ENCODE measurements around the gene COLQ.
"Not testable (repeated sequence)": the region's sequence is repeated elsewhere in the genome, so short reads cannot be mapped to it uniquely, and the experiment has no call there.

The COLQ gene

DNA sequence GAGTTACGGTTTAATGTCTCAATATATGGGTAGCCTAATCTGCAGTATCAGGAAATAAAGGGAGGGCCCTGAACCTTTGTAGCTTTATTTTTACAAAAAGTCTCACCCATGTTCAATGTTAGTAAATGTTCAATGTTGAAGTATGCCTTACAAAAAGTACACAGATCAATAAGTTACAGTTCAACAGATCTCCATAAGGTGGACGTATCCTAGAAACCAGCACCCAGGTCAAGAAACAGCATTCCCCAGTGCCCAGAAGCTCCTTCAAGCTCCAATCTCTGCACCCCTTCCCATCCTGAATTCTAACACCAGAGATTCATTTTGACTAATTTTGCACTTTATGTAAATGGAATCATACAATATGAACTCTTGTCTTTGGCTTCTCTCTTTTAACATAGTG is 31.3 kb downstream of the COLQ start:
- DNase-seq (ENCODE audit: low read depth) = no peak

DNA sequence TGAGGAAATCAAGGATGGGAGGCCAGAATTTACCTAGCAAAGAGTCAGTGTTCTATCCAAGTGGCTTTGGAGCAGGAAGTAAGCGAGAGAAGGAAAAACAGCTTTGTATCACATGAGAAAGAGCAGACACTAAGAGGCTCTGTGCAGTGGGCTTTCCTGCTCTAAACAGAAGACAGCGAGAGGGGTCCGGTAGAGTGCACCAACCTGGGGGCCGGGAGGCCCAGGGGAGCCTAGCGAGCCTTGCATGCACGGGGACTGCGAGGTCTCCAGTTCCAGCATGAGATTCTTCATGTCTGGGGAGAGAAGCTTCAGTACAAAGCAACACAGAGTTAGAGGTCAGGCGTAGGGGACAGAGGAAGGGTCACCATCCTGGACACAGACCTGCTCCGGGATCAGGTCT is 33.5 kb downstream of the COLQ start:
- DNase-seq (ENCODE audit: low read depth) = no peak

DNA sequence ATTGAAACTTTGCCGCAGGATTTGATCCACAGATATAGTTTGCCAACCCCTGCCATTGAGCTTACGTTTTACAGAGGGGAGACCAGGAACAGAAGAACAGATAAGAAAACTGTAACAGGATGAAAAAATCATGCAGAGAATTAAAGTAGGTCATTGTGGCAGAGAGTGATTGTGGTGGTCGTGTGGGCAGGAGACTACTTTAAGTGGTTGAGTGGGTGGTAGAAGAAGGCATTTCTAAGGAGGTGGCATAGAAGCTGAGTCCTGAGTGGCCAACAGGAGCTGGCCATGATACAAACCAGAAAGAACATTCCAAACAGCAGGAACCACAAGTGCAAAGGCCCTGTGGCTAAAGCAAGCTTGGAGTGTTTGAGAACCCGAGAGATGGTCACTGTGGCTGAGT is 34.5 kb downstream of the COLQ start:
- DNase-seq (ENCODE audit: low read depth) = no peak

DNA sequence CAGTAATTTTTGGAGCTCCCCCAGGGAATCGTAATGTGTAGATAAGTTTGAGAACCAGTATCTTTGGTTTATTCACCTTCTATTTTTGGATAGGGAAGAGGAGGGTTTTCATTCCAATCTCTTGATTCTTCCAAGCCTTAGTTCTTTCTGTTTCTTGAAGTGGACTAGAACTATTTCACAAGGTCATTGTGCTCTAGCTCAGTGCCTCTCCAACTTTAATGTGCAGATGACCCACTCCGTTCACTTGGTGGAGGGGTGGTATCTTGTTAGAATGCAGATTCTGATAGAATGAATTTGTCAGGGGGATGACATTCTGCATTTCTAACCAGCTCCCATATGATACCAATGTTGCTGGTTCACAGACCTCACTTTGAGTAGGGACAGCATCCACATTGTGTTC is 35.5 kb downstream of the COLQ start:
- DNase-seq (ENCODE audit: low read depth) = no peak

DNA sequence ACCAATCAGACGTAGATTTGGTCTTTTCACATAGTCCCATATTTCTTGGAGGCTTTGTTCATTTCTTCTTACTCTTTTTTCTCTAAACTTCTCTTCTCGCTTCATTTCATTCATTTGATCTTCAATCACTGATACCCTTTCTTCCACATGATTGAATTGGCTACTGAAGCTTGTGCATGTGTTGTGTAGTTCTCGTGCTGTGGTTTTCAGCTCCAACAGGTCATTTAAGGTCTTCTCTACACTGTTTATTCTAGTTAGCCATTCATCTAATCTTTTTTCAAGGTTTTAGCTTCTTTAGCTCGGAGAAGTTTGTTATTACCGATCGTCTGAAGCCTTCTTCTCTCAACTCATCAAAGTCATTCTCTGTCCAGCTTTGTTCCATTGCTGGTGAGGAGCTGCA is 37.0 kb downstream of the COLQ start:
- DNase-seq (ENCODE audit: low read depth) = not testable (repeated sequence)

DNA sequence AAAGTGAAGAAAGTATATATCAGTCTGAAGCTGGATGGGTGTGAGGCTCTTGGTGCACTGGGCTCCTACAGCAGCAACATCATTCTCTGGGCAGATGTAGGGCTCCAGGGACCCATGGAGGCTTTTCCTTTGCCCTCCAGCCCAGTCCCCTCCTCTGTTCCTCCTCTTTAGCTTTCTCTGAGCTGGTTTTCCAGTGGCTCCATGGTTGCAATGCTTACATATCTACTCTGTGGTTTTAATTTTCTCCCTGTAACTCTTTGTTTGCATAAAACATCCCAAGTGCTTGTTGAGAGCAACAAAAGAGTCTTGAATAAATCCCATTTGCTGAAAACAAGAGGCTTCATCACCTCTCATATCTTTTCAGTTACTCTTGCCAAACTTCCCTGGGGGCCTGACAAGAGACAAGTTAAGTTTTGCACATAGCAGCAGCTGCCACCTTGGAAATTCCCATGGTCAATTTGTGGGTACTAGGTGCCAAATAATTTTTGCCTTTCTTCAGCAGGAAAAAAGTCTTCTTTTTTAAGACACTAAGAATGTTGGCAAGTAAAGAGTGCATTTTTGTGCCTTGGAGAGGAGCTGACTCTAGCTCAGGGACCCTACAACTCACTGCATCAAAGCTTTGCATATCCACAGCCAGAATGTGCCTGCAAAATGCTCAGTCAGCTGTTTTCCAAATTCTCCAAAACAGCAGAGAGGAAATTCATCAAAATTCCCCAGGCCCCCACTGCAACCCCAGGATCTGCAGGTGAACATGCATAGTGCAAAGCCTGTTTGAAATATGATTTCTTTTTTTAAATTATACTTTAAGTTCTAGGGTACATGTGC is 41.9 kb downstream of the COLQ start:
- DNase-seq (ENCODE audit: low read depth) = no peak

DNA sequence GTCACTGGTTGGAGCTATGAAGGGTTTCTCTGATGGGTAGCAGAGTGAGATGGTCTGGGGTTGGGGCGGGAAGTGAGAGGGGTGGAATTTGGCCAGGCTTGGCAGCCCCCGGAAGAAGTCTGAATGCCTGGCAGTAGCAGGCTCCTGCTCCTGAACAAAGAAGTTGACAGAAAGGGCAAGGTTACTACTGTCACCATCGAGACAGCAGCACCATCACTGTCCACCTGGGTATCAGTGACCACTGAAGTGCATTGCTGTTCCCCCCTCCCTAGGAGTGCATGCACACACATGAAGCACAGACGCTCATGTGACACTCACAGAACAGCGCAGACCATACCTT is 42.9 kb downstream of the COLQ start:
- DNase-seq (ENCODE audit: low read depth) = no peak

DNA sequence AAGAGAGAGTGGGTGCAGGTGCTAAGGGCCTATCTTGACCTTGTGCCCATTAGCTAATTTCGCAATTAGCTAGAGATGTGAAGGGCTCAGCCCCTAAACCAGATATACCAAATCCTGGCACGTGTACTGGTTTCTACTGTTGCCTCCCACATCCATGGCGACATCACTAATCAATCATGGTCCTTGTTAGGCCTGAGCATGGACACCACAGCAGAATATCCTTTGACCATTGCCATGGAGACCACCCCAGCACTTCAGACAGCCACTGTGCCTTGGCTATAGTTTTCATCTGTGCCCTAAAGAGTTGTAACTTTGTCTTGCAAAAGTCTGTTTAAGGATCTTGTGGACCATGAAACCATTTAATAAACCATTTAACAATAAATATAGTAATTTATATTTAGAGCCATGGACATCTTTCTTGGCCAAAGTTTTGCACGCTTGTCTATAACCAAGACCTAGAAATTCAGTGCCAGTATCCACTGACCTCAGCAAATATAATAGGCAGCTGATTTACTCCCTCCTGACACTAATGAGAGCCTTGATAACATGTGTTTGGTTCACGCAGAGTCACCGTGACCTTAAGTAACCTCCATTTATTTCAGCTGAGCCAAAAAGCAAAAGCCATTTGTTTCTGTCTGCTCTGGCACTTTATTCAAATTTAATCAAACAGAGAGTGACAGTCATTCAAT is 43.4 kb downstream of the COLQ start:
- no peak for DNase-seq (ENCODE audit: low read depth)

DNA sequence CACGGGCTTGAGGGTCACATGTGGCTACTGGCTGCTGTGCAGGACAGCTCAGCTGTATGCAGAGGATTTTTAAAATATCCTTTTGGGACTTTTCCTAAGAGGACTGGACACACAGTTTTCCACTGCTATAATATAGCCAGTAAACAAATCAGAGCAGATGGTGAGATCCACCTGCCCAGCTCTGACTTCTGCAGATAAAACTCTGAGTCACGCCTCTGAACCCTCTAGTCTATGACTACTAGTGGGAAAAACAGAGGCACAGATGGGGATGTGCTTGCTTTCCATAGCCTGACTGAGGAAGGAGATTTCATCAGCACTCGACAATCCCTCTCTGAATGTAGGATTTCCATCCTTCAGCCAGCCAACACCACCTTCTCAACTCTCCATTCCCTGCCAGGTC is 45.1 kb downstream of the COLQ start:
- DNase-seq (ENCODE audit: low read depth) = peak; percentile 10

DNA sequence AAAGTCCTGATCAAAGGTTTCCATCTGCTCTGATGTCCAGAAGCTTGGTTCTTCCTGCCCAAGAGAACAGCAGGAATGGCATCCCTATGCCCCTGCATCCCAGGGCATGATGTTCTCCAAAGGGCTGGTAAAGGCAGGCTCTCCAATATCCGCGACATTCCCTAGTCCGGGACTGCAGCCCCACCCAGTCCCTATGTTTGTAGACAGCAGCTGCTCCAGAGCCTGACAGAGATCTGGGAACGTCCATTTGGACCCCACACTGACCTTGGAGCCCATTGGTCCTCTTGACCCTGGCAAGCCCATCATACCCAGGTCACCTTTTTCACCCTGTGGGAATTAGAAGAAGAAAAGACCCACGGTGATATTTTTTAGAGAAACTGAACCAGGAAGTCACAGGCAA is 46.3 kb downstream of the COLQ start:
- no peak for DNase-seq (ENCODE audit: low read depth)

DNA sequence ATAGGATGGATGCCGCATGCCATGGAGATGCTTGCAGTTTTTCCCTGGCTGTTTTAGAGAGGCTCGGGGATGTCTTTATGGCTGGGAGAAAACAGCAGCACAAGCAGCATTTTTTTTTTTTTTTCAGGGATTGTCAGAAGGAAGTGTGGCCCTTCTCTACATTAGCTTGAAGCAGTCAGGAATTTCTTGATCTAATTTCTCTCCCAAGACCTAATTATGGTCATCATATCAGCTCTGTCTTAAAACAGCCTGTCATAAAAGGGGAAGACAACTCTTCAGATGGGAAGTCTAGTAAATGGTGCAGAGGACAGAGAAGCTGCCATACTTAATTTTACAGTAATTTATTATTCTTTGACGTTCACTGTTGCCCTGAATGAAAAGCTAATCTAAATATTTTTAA is 49.6 kb downstream of the COLQ start:
- no peak for DNase-seq (ENCODE audit: low read depth)

DNA sequence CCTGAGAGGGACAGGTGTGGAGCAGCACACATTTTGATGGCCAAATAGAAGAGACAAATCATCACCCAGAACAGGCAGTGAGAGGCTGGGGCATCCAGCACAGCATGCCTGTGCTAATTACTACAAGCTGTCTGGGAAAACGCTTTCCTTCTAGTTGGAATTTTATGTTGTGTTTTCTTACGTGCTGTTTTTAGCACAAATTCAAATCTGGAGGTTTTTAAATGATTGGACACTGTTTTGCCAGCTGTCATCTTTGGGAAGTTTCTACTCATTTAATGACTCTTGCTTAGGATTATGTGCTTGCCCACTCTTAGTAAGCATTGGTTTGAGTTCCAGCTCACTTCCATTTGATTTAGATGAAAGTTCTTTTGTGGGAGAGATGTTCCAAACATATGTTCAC is 50.7 kb downstream of the COLQ start:
- DNase-seq (ENCODE audit: low read depth) = no peak

DNA sequence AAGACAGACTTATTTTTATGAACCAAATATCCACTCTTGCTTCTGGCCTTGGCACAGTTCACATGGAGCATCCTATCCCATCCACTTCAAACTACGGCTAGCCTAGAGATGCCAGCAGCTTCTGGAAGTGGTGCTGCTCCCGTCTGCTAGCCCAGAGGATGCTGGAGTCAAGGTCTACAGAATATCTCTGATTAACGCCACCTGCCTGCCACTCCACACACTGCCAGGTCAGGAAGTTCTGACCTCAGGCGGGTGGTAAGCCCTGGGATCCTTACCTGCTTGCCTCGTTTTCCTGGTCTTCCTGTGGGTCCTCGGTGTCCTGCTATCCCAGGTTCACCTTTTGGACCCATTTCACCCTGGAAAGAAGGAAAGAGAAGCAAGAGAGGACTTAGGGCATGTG is 51.2 kb downstream of the COLQ start:
- no peak for DNase-seq (ENCODE audit: low read depth)

DNA sequence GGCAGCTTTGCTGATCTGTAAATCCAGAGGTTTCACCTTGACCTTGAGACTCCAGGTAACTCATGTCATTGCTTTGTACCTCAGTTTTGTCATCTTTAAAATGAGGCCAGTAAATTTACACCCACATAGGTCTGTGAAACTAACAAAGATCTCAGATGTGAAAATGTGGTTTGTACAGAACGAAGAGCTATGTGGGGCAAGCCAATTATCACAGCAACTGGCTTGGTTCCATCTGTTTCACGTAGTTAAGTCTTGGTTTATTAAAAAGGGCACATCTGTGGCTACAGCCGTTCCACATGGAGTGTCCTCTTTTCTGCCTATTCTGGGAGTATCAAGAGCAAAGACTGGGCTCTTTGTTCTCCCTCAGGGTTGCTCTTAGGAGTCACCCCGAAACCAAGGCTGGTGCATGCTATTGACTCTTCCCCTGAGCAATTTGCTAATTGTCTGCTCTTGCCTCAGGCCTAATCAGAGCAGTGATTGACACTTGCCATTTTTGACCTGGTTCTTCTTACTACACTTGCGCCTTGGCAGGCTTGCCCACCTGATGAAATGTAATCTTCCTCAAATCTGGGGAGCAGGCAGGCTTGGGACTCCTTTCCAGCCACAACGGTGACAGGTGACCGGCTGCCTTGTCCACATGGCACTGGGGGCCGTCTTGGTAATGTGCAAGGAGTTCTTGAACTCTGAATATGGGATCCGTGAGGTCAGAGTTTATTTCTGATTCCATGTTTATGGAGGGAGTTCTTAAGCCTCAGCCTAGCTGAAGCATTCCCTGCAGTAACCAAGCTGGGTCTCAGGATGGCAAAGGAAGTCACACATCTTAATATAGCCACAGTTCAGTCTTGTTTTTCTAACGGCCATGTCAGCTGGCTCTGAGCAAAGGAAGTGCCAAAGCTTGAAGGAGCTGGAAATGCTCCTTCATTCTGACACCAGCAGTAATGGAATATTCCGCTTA is 54.0 kb downstream of the COLQ start:
- DNase-seq (ENCODE audit: low read depth) = no peak

DNA sequence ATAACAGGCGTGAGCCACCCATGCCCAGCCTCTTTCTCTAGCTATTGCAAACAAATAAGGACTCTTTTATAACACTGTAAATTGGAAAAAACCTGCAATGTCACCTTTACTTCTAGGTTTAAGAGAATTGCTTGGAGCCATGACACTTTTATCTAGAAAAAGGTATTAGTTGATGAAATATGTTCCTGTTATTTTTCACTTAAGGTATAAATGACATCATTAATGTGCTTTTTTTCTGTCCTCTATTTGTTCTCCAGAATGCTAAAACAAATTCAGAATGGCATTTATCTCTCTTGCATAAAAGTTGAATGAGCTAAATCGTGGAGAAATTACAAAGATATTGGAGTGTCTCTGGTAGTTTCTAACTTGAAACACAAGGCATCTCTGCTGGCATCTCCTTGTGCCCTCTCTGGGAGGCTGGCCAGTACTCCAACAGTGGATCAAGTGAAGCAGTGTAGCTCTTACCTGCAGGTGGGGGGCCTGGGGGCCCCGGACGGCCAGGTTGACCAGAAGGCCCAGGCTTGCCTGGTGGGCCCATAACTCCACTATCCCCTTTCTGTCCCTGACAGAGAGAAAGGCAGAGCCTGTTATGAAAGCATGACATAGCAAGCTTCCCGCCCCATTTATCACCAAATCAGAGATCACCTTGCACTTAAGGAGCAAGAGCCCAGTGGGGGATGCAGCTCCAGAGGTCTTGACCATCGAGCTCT is 55.5 kb downstream of the COLQ start:
- no peak for DNase-seq (ENCODE audit: low read depth)

DNA sequence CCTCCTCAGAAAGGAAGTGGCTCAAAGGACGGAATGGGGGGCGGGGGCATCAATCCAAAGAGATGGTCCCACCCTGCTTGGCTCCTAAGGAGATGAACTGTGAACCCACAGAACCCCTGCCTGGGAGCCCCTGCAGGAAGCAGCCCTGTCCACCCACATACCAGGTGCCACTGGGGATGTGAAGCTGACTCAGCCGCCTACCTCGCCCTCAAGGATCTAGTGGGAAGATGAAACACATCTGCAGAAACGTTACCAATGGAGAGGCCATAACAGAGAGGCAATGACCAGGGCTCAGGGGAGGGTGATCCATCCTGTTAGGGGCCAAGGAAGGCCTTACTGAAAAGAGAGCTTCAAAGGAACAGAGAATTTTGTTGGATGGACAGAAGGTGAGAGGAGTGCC is 59.1 kb downstream of the COLQ start:
- no peak for DNase-seq (ENCODE audit: low read depth)

DNA sequence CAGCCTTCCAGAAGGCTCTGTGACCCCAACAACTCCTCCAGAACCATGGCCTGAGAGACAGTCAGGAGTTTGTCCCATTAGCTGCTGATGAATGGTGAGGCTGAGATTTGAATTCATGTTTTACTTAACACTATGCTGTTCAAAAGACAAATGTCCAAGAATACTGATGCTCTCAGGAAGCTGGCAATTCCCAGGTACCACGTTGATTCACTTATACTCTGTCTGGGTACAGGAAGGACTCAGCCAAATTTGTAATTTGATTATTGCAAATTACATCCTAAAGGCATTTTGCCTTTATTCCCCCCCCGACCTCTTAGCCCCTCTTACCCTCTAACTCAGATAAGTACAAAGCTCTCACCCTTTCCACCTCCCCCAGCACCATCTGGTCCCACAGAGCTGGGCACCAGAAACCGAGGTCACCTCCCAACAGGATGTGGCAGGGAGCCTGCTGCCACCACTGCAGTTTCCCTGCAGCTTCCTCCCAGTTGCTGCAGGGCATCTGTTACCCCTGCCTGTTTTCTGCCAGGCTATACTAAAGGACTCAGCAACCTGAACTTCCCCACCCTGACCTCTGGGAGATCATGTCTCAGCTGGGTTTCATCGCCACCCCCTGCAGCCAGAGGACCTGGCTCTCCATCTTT is 60.5 kb downstream of the COLQ start:
- no peak for DNase-seq (ENCODE audit: low read depth)

DNA sequence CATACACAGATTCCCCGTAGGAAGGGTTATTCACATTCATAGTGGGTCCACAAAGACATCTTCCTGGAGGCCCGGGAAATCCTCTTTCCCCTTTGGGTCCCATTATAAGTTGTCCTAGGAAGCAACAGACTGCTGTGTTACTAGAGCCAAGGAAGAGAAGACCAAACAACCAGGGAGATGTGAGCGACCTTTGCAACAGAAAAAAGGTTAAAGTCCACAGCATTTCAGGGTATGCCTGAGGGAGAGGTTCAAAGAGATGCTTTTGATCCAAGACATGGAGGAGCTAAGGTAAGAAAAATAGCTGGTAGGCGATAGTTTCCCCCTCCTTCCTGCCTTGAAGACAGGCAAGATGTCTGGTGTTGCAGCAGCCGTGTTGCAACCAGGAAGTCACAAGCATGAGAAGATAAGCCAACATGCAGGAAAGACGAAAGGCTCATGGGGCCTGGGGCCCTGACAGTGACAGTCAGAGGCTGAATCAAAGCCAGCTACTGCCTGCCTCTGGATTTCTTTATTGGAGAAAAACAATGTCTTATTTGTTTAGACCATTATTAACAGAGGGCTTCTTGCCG is 63.2 kb downstream of the COLQ start:
- DNase-seq (ENCODE audit: low read depth) = no peak

DNA sequence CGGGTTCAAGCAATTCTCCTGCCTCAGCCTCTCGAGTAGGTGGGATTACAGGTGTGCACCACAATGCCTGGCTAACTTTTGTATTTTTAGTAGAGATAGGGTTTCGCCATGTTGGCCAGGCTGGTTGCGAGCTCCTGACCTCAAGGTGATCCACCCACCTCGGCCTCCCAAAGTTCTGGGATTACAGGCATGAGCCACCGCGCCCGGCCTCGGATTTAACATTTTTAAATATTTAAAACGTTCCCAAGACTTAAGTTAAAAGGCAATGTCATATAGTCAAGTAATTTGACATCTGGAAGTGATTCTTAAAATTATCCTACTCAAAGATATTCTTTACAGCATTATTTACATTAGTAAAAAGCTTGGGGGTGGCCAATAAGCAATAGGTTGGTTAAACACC is 64.6 kb downstream of the COLQ start:
- DNase-seq (ENCODE audit: low read depth) = not testable (repeated sequence)

DNA sequence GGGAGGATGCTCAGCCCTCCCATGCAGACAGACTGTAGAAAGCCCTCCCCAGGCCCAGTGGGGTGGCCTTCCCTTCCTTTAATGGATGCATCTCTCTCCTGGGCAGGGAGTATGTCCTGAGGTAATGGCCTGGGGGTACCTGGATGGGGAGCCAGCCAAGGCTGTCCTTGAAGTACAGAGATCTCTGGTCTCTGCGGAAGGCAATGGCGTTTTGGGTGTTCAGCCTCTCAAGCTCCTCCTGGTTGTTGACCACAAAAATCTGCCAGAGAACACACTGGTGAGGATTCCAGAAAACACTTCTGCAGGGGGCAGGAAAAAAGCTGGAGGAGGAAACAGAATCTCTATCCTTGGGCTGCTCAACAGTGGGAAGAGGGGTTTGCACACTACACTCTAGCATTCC is 65.2 kb downstream of the COLQ start:
- DNase-seq (ENCODE audit: low read depth) = no peak

DNA sequence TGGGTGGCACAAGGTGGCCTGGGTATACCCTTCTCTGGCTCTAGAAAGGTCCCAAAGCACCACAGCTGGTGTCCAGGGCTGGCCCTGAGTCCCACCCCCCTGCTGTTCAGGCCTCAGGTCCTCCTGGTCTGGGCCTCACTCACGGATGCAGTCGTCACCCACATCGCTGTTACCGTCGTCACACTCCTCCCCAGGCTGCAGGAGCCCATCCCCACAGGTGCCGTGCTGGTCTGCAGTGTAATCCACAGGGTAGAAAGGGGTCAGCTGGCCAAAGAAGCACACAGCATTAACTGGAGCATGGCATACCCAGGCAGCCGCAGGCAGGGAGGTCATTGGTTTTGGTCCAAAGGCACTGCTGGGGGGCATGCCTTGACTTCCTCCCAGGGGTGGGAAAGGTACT is 65.8 kb downstream of the COLQ start:
- DNase-seq (ENCODE audit: low read depth) = no peak
